ENCODE data around the gene ZDHHC3.

The ZDHHC3 gene

DNA sequence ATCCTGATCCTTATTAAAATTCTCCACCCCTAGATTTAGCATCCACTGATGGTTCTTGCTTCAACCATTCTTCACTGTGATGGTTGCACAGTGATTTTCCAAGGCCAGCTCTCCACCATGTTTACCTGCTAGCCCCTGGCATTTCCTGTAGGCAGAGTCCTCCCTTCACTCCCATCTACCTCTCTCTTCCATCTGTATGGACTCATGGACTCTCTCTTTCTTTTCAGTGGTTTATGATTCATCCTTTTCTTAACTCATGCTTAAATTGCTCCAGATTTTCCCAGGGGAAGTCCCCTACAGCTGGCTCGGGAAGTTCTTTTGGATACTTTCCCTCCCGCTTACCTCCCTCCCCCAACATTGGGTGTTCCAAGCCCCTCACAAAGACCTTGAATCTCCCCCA, 82.9 kb downstream of the ZDHHC3 start:
- TF ChIP-seq GATA3 (IDR thresholded peaks at IDR 0.05; ENCODE audit: low read depth, low read length): no peak
- TF ChIP-seq GATA2 (IDR thresholded peaks at IDR 0.05; ENCODE audit: low read depth, low read length): no peak

DNA sequence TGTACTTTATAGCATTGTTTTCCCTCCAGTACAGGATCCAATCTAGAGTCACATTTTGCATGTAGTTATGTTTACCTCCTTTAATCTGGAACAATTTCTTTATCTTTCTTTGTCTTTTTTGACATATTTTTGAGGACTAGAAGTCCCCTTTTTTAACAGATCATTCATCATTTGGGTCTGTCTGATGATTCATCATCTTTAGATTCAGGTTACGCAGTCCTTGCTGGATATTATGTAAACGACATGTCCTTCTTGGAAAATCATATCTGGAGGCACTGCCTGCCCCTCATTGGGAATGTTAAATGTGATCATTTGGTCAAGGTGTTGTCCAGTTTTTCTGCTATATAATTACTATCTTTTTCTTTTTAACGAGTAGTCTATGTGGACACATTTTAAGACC, 83.3 kb downstream of the ZDHHC3 start:
- TF ChIP-seq GATA2 (IDR thresholded peaks at IDR 0.05; ENCODE audit: low read depth, low read length) (no peak), GATA3 (IDR thresholded peaks at IDR 0.05; ENCODE audit: low read depth, low read length) (no peak)

DNA sequence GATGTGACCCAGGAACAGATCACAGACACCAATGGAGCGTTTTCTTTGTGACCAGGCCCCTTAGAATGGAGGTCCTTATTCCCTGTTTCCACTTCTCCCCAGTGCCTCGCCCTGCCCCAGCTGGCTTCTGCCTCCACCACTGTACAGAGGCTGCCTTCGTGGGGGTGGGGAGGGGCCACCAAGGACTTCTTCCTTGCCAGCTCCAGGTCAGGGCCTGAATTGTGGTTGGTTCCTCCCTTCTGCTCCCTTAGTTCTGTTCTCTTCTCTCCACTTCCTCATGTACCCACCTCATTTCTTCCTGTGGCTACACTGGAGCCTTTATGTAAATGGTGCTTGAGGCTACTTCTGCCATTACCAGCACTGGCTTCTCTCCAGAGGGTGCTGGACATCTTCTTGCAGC, 85.1 kb downstream of the ZDHHC3 start:
- TF ChIP-seq GATA2 (IDR thresholded peaks at IDR 0.05; ENCODE audit: low read depth, low read length): no peak
- TF ChIP-seq GATA3 (IDR thresholded peaks at IDR 0.05; ENCODE audit: low read depth, low read length): no peak

DNA sequence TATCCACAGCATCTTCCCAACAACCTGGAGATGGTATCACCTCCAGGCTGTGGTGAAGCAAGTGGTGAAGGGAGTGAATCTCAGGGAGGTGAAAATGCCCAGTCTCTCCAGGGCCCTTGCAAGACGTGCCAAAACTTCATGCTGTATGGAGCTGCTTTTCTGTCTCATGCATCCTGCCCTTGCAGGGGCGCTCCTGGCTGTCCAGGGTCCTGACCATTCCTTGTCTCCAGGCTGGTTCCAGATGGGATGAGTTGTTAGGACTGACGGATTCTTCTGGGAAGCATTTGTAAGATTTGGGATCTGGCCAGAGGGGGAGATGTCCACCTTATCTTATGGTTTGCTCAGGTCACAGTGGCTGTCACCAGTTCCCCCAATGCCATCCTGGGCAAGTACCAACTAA, 85.7 kb downstream of the ZDHHC3 start:
- TF ChIP-seq GATA2 (IDR thresholded peaks at IDR 0.05; ENCODE audit: low read depth, low read length) (no peak), GATA3 (IDR thresholded peaks at IDR 0.05; ENCODE audit: low read depth, low read length) (no peak)

DNA sequence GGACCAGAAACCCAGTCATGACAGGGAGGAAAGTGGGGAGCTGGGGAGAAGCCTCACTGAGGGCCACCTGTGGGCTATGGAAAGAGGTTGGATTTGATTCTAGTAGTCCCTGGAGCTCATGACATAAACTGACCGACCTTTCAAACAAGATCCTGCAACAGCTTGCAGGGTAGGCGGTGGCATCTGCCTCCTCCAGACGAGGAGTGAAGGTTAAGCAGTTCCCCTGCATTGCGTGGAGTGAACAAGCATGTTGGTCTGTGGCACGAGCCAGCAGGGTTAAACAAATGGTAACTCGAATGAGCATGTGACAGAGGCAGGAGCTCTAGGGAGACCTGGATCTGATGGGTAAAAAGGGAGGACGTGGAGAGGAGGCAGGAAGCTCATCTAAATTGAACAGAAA, 88.9 kb downstream of the ZDHHC3 start:
- TF ChIP-seq GATA3 (IDR thresholded peaks at IDR 0.05; ENCODE audit: low read depth, low read length): no peak
- TF ChIP-seq GATA2 (IDR thresholded peaks at IDR 0.05; ENCODE audit: low read depth, low read length): no peak

DNA sequence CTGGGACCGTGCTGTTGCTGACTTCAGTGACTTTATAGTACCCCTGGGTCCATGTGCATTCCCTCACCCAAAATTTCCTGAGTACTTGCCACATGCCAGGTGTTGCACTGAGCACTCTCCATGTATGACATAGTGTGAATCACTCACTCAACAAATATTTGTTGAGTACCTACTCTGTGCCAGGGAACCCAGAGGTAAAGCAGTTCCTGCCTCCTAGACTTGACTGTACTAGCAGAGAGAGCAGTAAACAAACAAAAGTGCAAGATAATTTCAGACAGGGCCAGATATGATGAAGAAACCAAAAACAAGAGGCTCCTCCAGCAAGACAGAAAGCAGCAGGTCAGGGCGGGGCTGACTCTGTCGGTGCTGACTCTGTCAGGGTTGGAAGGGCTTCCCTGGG, 89.4 kb downstream of the ZDHHC3 start:
- TF ChIP-seq GATA3 (IDR thresholded peaks at IDR 0.05; ENCODE audit: low read depth, low read length): no peak
- no peak for TF ChIP-seq GATA2 (IDR thresholded peaks at IDR 0.05; ENCODE audit: low read depth, low read length)

DNA sequence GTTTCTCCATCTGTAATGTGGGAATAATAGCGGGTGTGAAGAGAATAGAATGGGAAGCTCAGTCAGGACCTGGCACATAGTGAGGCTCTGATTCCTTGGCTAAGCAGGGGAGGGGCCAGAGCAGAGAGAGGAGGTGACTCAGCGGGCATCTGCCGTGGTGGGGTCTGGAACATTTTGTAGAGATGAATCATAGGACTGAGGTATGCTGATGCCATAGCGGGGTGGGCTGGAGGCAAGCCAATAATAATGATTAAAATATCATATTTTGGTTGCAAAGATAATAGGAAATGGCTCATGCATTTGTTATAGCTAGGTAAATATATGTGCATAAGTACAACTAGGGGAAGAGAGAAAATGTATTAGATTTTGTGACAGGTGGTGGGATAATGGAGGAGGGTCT, 90.4 kb downstream of the ZDHHC3 start:
- no peak for TF ChIP-seq GATA2 (IDR thresholded peaks at IDR 0.05; ENCODE audit: low read depth, low read length)
- TF ChIP-seq GATA3 (IDR thresholded peaks at IDR 0.05; ENCODE audit: low read depth, low read length): no peak

DNA sequence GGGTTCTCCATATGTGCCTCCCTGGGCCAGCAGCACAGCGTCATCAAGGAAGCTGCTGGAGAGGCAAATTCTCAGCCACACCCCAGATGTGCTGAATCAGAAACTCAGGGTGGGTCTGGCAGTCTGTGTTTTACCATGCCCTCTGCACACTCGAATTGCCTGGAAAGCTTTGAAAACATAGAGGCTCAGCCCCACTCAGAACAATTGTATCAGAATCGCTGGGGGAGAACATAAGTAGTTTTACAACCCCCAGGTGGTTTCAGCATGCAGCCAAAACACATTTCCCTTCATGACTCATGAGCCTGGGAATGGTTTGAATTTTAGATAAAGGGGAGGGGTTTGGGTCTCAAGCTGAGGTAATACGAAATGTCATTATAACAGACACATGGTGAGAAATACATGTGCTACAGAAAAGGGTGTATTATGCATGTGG, 92.0 kb downstream of the ZDHHC3 start:
- TF ChIP-seq GATA2 (IDR thresholded peaks at IDR 0.05; ENCODE audit: low read depth, low read length) (no peak), GATA3 (IDR thresholded peaks at IDR 0.05; ENCODE audit: low read depth, low read length) (no peak)

DNA sequence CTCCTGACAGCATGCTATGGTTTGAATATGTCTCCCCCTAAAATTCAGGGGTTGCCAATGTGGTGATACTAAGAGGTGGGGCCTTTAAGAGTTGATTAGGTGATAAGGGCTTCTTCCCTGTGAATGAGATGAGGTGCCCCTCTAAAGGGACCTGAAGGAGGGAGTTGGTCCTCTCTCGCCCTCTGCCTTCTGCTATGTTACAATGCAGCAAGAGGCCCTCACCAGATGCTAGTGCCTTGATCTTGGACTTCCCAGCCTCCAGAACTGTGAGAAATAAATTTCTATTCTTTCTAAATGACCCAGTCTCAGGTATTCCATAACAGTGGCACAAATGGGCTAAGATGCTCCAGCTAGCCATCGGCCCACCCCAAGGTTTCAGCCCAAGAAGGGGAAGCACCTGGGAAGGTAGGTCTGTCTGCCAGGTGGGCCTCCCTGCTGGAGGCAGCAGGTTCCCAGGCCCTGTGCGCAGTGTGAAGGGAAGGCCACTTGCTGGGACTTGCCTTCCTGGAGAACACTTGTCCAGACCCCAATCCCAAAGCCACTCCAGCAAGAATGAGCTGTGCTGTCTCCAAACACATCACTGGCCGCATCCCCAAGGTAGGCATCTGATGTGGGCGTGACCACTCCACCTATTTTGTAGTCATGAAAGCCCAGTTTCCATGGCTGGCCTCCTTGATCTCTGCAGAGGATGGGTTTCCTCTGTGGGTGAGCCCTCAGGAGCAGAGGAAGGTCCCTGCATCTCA, 92.6 kb downstream of the ZDHHC3 start:
- TF ChIP-seq GATA2 (IDR thresholded peaks at IDR 0.05; ENCODE audit: low read depth, low read length) (no peak), GATA3 (IDR thresholded peaks at IDR 0.05; ENCODE audit: low read depth, low read length) (no peak)

DNA sequence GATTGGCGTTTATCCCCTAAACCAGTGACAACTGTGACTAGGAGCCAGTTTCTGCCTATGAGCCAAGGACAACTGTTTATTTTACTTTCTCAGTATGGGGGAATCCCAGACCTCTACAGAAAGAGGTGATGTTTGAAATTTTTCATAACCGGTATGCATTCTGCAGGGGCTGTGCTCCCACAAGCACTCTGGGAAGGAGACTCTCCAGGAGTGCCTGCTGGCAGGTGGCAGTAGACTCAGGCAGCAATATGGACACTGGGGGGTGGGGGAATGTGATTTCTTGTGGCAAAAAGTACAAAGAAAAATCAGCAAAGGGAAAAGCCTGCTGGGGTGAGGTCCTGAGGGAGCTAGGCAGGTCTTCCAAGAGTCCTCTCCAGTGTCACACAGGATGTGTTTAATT, 95.7 kb downstream of the ZDHHC3 start:
- TF ChIP-seq GATA3 (IDR thresholded peaks at IDR 0.05; ENCODE audit: low read depth, low read length) (no peak), GATA2 (IDR thresholded peaks at IDR 0.05; ENCODE audit: low read depth, low read length) (no peak)

DNA sequence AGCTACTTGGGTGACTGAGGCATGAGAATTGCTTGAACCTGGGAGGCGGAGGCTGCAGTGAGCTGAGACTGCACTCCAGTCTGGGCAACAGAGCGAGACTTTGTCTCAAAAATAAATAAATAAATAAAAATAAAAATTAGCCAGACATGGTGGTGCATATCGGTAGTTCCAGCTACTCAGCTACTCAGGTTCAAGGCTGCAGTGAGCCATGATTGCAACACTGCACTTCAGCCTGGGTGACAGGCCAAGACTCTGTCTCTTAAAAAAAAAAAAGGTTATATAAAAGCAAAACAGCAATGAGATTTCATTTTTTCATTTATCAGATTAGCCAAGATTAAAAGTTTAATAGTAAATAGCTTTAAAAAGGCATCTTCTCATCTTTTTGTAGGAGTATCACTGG, 98.6 kb downstream of the ZDHHC3 start:
- TF ChIP-seq GATA2 (IDR thresholded peaks at IDR 0.05; ENCODE audit: low read depth, low read length): no peak
- TF ChIP-seq GATA3 (IDR thresholded peaks at IDR 0.05; ENCODE audit: low read depth, low read length): no peak

DNA sequence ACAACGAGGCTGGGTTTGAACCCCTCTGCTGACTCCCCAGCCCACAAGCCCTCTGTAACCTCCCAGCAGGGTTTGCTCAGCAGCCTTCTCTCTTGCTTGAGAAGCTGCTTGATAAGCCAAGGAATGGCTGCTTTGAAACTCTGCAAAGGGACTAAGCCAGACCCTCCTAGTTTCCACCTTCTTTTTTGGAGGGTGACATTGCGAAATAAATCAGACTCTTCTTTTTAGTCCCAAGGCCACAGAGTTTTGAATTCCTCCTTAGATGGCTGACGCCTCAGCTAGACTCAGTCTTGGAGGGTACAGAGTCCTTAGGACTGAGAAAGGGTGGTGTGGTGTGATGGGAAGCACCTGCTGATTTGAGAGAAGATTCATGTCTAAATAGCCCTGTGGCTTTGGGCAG, 100.4 kb downstream of the ZDHHC3 start:
- no peak for TF ChIP-seq GATA3 (IDR thresholded peaks at IDR 0.05; ENCODE audit: low read depth, low read length)
- TF ChIP-seq GATA2 (IDR thresholded peaks at IDR 0.05; ENCODE audit: low read depth, low read length): no peak
